Adrenal gland (tissue), 12 donors: ENCODE measurements around the gene TAGLN2. TPM values are rescaled to one million over a fixed set of nuclear protein-coding genes. Genes with fewer than 3 reads are reported as not detected.

Experiments
- DNase-seq, 7 donors: peaks; one replicate each; pipeline ENCODE4 v3.0.0-alpha.2; 2019 to 2020
- H3K27ac ChIP-seq, 5 donors: fragments of 200-600 bp; sonication (generic) in 4 of 5; 1 replicate in 3 of 5; 2 replicates in 2 of 5; pipeline versions ENCODE4 v1.5.1 to v1.8.0; 2016 to 2020; ENCODE audit warnings: mild to moderate bottlenecking in 1 of 5
- H3K27me3 ChIP-seq: fragments of 200-600 bp; 2 replicates; pipeline ENCODE4 v1.8.0; 2021
- H3K36me3 ChIP-seq, 2 donors: fragments of 200-600 bp; replicated peaks in 1 of 2; 1 replicate in 1 of 2; 2 replicates in 1 of 2; pipeline versions ENCODE4 v1.5.1 to v1.8.0; 2018 to 2022
- H3K4me1 ChIP-seq, 2 donors: fragments of 200-600 bp; replicated peaks in 1 of 2; 1 replicate in 1 of 2; 2 replicates in 1 of 2; pipeline versions ENCODE4 v1.5.1 to v1.8.0; 2018 to 2021
- H3K4me3 ChIP-seq, 4 donors: fragments of 200-600 bp; sonication (generic) in 3 of 4; one replicate each; pipeline ENCODE4 v1.5.1; 2016 to 2018
- H3K9me3 ChIP-seq, 3 donors: fragments of 200-600 bp; sonication (generic) in 1 of 3; replicated peaks in 1 of 3; 1 replicate in 2 of 3; 2 replicates in 1 of 3; pipeline versions ENCODE4 v1.5.1 to v1.8.0; 2016 to 2021
- CTCF ChIP-seq, 6 experiments: fragments of 450-650 bp in 4 of 6; fragments of 200-600 bp in 2 of 6; sonication (generic) in 1 of 6; IDR thresholded peaks; 1 replicate in 5 of 6; 2 replicates in 1 of 6; pipeline versions ENCODE4 v1.5.1 to v1.8.0; 2016 to 2021; ENCODE audit warnings: antibody characterized with exemption in 6 of 6, mild to moderate bottlenecking in 2 of 6, moderate library complexity in 1 of 6
- POLR2A ChIP-seq, 2 donors: fragments of 450-650 bp; IDR thresholded peaks; one replicate each; pipeline ENCODE4 v1.6.1; 2017; ENCODE audit warnings: antibody characterized with exemption in 2 of 2, mild to moderate bottlenecking in 2 of 2, moderate library complexity in 1 of 2
- WGBS, 4 donors: extraction: QIAGEN DNeasy Blood & Tissue Kit in 2 of 4; methylation state at CpG; one replicate each; pipeline versions ENCODE4 v1.1.5 to v1.1.7; 2013 to 2017; 5-methylcytosine and 5-hydroxymethylcytosine counted together
- intact Hi-C, 2 donors: fragments of 100-400 bp; cut with DNase I; formaldehyde crosslinking; loops; one replicate each; pipeline versions ENCODE4 v1.14.1 to v1.15.0; 2022 to 2023
- polyA plus RNA-seq, 3 donors: library from polyadenylated mRNA; stranded (reverse); fragments of 200-250 nt in 2 of 3; fragments of 350-450 nt in 1 of 3; fragmentation: Illumina TruSeq in 1 of 3; extraction: RNeasy Lipid Tissue Mini Kit (QIAGEN cat#74804) in 1 of 3; gene quantifications; one replicate each; pipeline ENCODE4 v1.2.3, GENCODE V29; 2013 to 2014
- total RNA-seq, 9 donors: library from RNA; depleted of rRNA in 4 of 9; stranded (reverse); fragments of >200 nt in 4 of 9; fragments of 120-200 nt in 1 of 9; fragmentation: NEBNext Ultra II Directional in 1 of 9; extraction: Animal tissue kit (Norgen Biotek cat#: 25700) in 1 of 9; gene quantifications; one replicate each; pipeline versions ENCODE4 v1.1.0 to v1.2.4, GENCODE V29; 2013 to 2023
- donor health status: healthy with polysubstance abuse.
- donor health status: Bipolar disorder and iron deficiency.
- donor health status: DM: yes; HTN: yes; CAD: no.
- donor health status: DM: no; HTN: no; CAD: no.
- donor health status: DM: no; HTN: no; CAD: no.
- donor health status: DM: yes; HTN: yes; CAD: no.

TAGLN2 gene
- total and polyA plus RNA-seq, 12 donors: 42.3 to 215 (median 143) TPM

GRCh38 chr1:159881622-159882526, 43.4 kb downstream of the TAGLN2 start:
- no peaks in the 10 kb centered on the region for H3K36me3 ChIP-seq
- no peaks in the 10 kb centered on the region for H3K9me3 ChIP-seq
- no peak for TF ChIP-seq CTCF (IDR thresholded peaks at IDR 0.05)
- TF ChIP-seq POLR2A (IDR thresholded peaks at IDR 0.05): no peak
- H3K4me1 ChIP-seq: peaks cover 3 to 6% of the 10 kb centered on the region in 2 donors
- H3K4me3 ChIP-seq: no peak overlapping the region
- H3K27me3 ChIP-seq: no peaks in the 10 kb centered on the region
- 40 to 43% (median 42%) methylated on average over 6 of the region's 6 CpGs for WGBS, 4 donors
- no peak overlapping the region for H3K27ac ChIP-seq
- DNase-seq: peak; percentile 91 to 97 (median 96)
- intact Hi-C loops: no loop called here

GRCh38 chr1:159880430-159880829, 44.9 kb downstream of the TAGLN2 start:
- Histone ChIP-seq H3K36me3 (no peaks in the 10 kb centered on the region), H3K4me1 (peaks cover 3 to 6% of the 10 kb centered on the region in 2 donors), H3K27me3 (no peaks in the 10 kb centered on the region), H3K4me3 (no peak overlapping the region), H3K9me3 (no peaks in the 10 kb centered on the region), H3K27ac (no peak overlapping the region)
- no peak for TF ChIP-seq CTCF (IDR thresholded peaks at IDR 0.05)
- no peak for TF ChIP-seq POLR2A (IDR thresholded peaks at IDR 0.05)
- WGBS, 4 donors: 83 to 89% (median 88%) methylated on average over 3 of the region's 3 CpGs
- DNase-seq: no peak
- intact Hi-C loops: no loop called here

GRCh38 chr1:159879977-159880376, 45.3 kb downstream of the TAGLN2 start:
- no peak for TF ChIP-seq POLR2A (IDR thresholded peaks at IDR 0.05)
- no peak for TF ChIP-seq CTCF (IDR thresholded peaks at IDR 0.05)

GRCh38 chr1:159879136-159879535, 46.2 kb downstream of the TAGLN2 start:
- H3K9me3 ChIP-seq: no peaks in the 10 kb centered on the region
- intact Hi-C loops: no loop called here
- no peaks in the 10 kb centered on the region for H3K36me3 ChIP-seq
- DNase-seq: no peak
- WGBS, 4 donors: 85 to 92% (median 88%) methylated on average over 3 of the region's 3 CpGs
- H3K27me3 ChIP-seq: no peaks in the 10 kb centered on the region
- H3K4me3 ChIP-seq: no peak overlapping the region
- peaks cover 3 to 6% of the 10 kb centered on the region in 2 donors for H3K4me1 ChIP-seq
- H3K27ac ChIP-seq: no peak overlapping the region
- TF ChIP-seq POLR2A (IDR thresholded peaks at IDR 0.05) (no peak), CTCF (IDR thresholded peaks at IDR 0.05) (no peak)

More at GRCh38 chr1:159879977-159880376, 45.3 kb downstream of the TAGLN2 start:
- Histone ChIP-seq H3K4me3 (no peak overlapping the region), H3K4me1 (peaks cover 3 to 6% of the 10 kb centered on the region in 2 donors), H3K27ac (no peak overlapping the region), H3K9me3 (no peaks in the 10 kb centered on the region), H3K27me3 (no peaks in the 10 kb centered on the region), H3K36me3 (no peaks in the 10 kb centered on the region)
- intact Hi-C loops: no loop called here
- DNase-seq: no peak
- 68 to 77% (median 75%) methylated on average over 4 of the region's 4 CpGs for WGBS, 4 donors
